ENCODE measurements around the gene PRTFDC1.

The PRTFDC1 gene

DNA sequence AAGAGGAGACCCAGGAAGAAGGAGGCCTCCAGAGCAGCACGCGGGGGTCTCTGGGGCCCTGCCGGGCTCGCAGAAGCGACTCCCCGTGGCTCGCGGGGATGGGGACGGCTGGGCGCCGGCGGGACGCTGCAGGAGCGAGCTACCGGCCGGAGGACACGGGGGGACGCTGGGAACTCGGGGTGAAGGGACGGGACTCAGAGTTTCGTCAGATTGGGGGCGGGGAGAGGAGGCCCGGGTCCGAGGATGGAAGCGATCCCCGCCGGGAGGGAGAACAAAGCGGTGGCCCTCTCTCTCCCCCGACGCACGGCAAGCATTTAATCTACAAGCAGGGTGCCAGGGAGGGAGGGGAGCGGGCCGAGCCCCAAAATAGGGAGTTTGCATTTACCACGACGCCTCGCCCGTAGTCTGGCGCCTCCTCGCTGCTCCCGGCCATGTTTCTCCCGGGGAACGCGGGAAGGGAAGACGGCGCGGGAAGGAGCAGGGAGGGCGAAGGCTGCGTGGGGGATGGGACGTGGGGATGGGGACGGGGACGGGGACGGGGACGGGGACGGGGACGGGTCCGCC is at the start of gene PRTFDC1:
Gene PRTFDC1, minus strand, starts transcription at position 464 of the 564 bp plus-strand sequence. Its CDS starts 31 bp downstream, at position 433.
- TF ChIP-seq CTCF (conservative IDR thresholded peaks at IDR 0.05; ENCODE audit: control insufficient read depth, insufficient read depth, low read depth, low read length): peak; percentile 7
- H3K4me3 ChIP-seq (ENCODE audit: control insufficient read depth, low read depth, low read length): peak within 1 kb of the TSS; percentile 55
- DNase-seq (ENCODE audit: low read depth): no peak

DNA sequence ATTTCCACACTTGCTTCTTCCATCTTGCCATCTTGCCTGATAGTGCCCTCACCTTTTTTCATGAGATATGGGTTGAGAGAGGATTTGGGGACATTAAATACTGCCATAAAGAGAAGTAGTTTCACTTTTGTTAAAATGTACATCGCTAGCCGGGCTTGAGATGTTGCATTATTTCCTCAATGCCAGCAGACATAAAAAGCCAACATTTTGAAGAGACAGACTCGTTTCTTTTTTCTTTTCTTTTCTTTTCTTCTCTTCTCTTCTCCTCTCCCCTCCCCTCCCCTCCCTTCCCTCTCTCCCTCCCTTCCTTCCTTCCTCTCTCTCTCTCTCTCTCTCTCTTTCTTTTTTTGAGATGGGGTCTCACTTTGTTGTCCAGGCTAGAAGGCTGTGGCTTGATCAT is 45.6 kb upstream of the PRTFDC1 start:
- no peak for DNase-seq (ENCODE audit: low read depth)
- TF ChIP-seq CTCF (conservative IDR thresholded peaks at IDR 0.05; ENCODE audit: control insufficient read depth, insufficient read depth, low read depth, low read length): no peak
- no peak overlapping the region for H3K4me3 ChIP-seq (ENCODE audit: control insufficient read depth, low read depth, low read length)

DNA sequence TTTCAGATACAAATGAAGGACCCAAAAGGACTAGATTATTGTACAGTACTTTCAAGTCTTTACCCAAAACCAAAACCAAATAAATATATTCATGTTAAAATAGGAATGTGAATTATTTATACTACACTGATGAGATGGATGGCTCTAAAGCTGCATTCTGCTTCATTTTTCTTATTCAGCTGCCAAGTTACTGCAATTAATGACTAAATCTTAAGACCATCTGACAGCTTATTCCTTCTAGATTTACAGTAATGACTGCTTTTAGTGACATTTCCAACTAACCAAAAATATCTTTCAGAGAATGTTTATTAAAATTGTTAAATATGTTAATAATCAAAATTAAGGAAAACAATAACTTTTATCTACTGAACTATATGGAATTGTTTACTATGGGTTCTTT is 42.7 kb upstream of the PRTFDC1 start:
- TF ChIP-seq CTCF (conservative IDR thresholded peaks at IDR 0.05; ENCODE audit: control insufficient read depth, insufficient read depth, low read depth, low read length): no peak
- no peak overlapping the region for H3K4me3 ChIP-seq (ENCODE audit: control insufficient read depth, low read depth, low read length)
- no peak for DNase-seq (ENCODE audit: low read depth)

- H3K4me3 ChIP-seq (ENCODE audit: control insufficient read depth, low read depth, low read length): no peak overlapping the region
- DNase-seq (ENCODE audit: low read depth): no peak
- no peak for TF ChIP-seq CTCF (conservative IDR thresholded peaks at IDR 0.05; ENCODE audit: control insufficient read depth, insufficient read depth, low read depth, low read length)
These were observed 41.0 kb upstream of the PRTFDC1 start for GRCh38 chr10:24993237-24993958.

- DNase-seq (ENCODE audit: low read depth): no peak
- no peak for TF ChIP-seq CTCF (conservative IDR thresholded peaks at IDR 0.05; ENCODE audit: control insufficient read depth, insufficient read depth, low read depth, low read length)
- no peak overlapping the region for H3K4me3 ChIP-seq (ENCODE audit: control insufficient read depth, low read depth, low read length)
These were observed 40.2 kb upstream of the PRTFDC1 start for GRCh38 chr10:24992512-24993133.

GRCh38 chr10:24991298-24991697 is 38.9 kb upstream of the PRTFDC1 start:
- no peak for DNase-seq (ENCODE audit: low read depth)
- H3K4me3 ChIP-seq (ENCODE audit: control insufficient read depth, low read depth, low read length): no peak overlapping the region
- no peak for TF ChIP-seq CTCF (conservative IDR thresholded peaks at IDR 0.05; ENCODE audit: control insufficient read depth, insufficient read depth, low read depth, low read length)
